Measurements from ENCODE around the gene DCUN1D3.

DNA sequence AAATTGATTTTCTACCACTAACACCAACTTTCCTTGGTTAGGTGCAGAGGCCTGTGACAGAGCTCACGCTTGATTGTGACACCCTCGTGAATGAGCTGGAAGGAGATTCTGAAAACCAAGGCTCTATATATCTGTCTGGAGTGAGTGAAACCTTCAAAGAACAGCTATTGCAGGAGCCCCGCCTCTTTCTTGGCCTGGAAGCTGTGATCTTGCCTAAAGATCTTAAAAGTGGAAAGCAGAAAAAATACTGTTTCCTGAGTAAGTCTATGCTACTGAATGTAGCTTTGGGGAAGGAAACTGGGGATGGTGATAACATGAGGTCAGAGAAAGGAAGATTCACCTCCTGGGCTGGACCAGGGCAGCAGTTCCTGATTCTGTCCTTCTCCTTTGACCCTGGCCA lies 55.6 kb downstream of the DCUN1D3 start:
- TF ChIP-seq EZH2phosphoT487 (IDR thresholded peaks at IDR 0.05; ENCODE audit: borderline replicate concordance, low read depth, low read length) = no peak
- TF ChIP-seq, protein P1, sequence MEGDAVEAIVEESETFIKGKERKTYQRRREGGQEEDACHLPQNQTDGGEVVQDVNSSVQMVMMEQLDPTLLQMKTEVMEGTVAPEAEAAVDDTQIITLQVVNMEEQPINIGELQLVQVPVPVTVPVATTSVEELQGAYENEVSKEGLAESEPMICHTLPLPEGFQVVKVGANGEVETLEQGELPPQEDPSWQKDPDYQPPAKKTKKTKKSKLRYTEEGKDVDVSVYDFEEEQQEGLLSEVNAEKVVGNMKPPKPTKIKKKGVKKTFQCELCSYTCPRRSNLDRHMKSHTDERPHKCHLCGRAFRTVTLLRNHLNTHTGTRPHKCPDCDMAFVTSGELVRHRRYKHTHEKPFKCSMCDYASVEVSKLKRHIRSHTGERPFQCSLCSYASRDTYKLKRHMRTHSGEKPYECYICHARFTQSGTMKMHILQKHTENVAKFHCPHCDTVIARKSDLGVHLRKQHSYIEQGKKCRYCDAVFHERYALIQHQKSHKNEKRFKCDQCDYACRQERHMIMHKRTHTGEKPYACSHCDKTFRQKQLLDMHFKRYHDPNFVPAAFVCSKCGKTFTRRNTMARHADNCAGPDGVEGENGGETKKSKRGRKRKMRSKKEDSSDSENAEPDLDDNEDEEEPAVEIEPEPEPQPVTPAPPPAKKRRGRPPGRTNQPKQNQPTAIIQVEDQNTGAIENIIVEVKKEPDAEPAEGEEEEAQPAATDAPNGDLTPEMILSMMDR (conservative IDR thresholded peaks at IDR 0.05; ENCODE audit: low read length) = no peak
